ENCODE measurements around the gene LRRC71.
A peak's percentile ranks its signal among the peaks of the same experiment; 100 is the strongest.
"Not testable (repeated sequence)": the region's sequence is repeated elsewhere in the genome, so short reads cannot be mapped to it uniquely, and the experiment has no call there.

Gene LRRC71

GRCh38 chr1:156921053-156921529 lies 659 bp downstream of the LRRC71 start:
- Histone ChIP-seq H3K4me3 (ENCODE audit: low read depth, low read length) (peak overlapping the region; percentile 66), H3K4me1 (ENCODE audit: control insufficient read depth, insufficient read depth, low read length) (peaks cover 16% of the 10 kb centered on the region), H3K9me3 (ENCODE audit: control insufficient read depth, insufficient read depth, low read depth, low read length) (0 out of 2 replicates have a peak, but pooled peaks cover 2% of the 10 kb centered on the region), H3K27me3 (ENCODE audit: control insufficient read depth, insufficient read depth, low read length) (peaks cover 84% of the 10 kb centered on the region), H3K9ac (ENCODE audit: low read length) (no peak overlapping the region), H3K36me3 (ENCODE audit: control insufficient read depth, insufficient read depth, low read length) (no peaks in the 10 kb centered on the region), H3K27ac (ENCODE audit: low read depth, low read length) (no peak overlapping the region)

- Histone ChIP-seq H3K9me3 (ENCODE audit: control insufficient read depth, insufficient read depth, low read depth, low read length) (0 out of 2 replicates have a peak, but pooled peaks cover 2% of the 10 kb centered on the region), H3K4me1 (ENCODE audit: control insufficient read depth, insufficient read depth, low read length) (peaks cover 16% of the 10 kb centered on the region), H3K27me3 (ENCODE audit: control insufficient read depth, insufficient read depth, low read length) (peaks cover 100% of the 10 kb centered on the region), H3K9ac (ENCODE audit: low read length) (no peak overlapping the region), H3K4me3 (ENCODE audit: low read depth, low read length) (peak overlapping the region; percentile 62), H3K36me3 (ENCODE audit: control insufficient read depth, insufficient read depth, low read length) (no peaks in the 10 kb centered on the region), H3K27ac (ENCODE audit: low read depth, low read length) (no peak overlapping the region)
These were observed 2.7 kb downstream of the LRRC71 start for GRCh38 chr1:156922986-156923669.

DNA sequence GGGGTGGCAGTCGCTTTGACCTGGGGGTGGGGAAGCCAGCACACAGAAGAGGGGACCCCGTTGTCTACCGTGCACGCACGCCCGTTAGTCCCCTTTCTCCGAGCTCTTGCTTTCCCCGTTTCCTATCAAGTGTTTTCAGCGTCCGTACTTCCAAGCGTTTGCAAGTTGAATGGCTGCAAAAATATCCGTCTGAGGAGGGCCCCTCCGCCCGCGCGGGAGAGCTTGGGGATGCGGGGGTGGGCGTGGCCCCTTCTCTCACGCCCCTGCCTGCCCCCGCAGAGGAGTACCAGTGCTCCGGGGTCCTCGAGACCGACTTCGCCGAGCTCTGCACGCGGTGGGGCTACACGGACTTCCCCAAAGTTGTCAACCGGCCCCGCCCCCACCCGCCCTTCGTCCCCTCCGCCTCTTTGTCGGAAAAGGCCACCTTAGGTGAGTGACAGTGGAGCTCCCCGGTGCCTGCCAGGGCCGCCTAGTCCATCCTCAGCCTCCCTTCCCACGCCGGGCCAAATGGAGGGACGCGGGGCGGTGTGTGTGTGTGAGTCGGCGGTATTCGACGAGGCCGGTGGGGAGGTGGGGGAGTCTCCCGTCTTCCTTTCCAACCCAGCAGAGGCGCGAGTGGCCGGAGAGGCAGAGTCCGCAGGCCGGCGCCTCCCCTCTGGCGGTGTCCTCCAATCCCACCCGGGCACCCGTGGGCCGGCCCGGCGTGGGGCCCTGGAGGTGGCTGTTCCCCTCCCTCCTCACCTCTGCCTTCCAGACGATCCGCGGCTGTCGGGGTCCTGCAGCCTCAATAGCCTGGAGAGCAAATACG lies 3.4 kb downstream of the LRRC71 start:
- Histone ChIP-seq H3K27me3 (ENCODE audit: control insufficient read depth, insufficient read depth, low read length) (peaks cover 100% of the 10 kb centered on the region), H3K4me1 (ENCODE audit: control insufficient read depth, insufficient read depth, low read length) (peaks cover 16% of the 10 kb centered on the region), H3K27ac (ENCODE audit: low read depth, low read length) (no peak overlapping the region), H3K9me3 (ENCODE audit: control insufficient read depth, insufficient read depth, low read depth, low read length) (no peaks in the 10 kb centered on the region), H3K4me3 (ENCODE audit: low read depth, low read length) (peak overlapping the region; percentile 62), H3K36me3 (ENCODE audit: control insufficient read depth, insufficient read depth, low read length) (no peaks in the 10 kb centered on the region), H3K9ac (ENCODE audit: low read length) (no peak overlapping the region)

DNA sequence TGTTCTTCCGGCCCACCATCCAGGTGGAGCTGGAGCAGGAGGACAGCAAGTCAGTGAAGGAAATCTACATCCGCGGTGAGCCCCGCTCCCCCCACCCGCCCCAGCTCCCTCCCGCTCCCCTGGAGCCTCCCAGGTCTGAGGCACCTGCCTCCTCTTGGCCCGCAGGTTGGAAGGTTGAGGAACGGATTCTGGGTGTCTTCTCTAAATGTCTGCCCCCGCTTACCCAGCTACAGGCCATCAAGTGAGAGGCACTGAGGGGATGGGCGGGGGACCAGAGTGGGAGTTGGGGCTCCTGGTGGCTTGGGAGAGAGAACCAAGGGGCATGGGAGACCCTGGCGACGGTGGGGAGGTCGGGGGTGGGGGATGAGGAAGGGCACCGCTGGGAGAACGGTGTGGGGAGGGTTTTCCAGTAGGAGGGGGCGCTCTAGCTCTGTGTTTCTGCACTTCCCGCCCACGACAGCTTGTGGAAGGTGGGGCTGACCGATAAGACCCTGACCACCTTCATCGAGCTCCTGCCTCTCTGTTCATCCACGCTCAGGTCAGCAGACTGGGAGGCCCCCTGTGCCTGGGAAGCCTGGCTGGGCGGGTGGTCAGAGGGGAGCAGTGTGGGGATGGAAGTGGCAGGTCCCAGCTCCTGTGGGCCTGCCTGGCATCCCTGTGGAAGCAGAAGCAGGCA lies 4.2 kb downstream of the LRRC71 start:
- H3K36me3 ChIP-seq (ENCODE audit: control insufficient read depth, insufficient read depth, low read length), result no peaks in the 10 kb centered on the region
- H3K4me3 ChIP-seq (ENCODE audit: low read depth, low read length), result peak overlapping the region; percentile 62
- no peak overlapping the region for H3K27ac ChIP-seq (ENCODE audit: low read depth, low read length)
- H3K27me3 ChIP-seq (ENCODE audit: control insufficient read depth, insufficient read depth, low read length), result peaks cover 100% of the 10 kb centered on the region
- H3K9ac ChIP-seq (ENCODE audit: low read length), result no peak overlapping the region
- H3K4me1 ChIP-seq (ENCODE audit: control insufficient read depth, insufficient read depth, low read length), result peaks cover 16% of the 10 kb centered on the region
- no peaks in the 10 kb centered on the region for H3K9me3 ChIP-seq (ENCODE audit: control insufficient read depth, insufficient read depth, low read depth, low read length)

DNA sequence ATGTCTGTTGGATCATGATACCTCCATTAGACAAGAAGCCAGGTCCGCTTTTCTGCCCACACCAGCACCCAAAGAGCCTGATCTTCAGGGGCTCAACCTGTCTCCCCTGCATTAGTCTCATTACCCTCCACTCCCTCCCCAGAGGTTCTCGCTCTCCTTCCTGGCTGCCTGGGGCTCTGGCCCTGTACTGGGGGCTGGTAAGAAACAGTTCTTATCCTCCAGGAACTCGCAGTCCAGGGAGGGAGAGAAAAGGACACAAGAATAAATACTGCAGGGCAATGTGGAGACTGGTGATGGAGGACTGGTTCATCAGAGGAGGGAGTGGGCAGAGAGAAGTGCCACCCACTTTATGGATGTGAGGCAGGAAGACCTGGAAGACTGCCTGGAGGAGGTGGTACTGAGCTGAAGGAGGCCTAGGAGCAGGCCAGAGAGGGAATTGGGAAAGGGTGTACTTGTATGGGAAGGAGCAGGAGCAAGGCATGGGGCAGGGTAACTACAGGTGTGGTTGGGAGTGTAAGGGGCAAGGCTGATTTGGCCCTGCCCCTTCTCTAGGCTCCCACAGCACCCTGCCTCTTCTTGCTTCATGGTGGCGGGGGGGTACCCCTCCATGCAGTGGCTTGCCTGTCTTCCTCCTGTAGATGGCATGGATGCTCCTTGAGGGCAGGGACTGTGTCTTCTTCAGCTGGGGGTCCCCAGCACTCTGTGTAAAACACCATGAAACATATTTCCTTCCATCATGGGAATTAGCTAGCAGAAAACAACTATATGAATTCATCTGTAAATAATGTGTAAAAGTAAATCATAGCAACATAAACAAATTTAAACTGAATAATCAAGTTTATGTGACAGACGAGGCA lies 5.0 kb downstream of the LRRC71 start:
- Histone ChIP-seq H3K4me3 (ENCODE audit: low read depth, low read length) (peak overlapping the region; percentile 62; the same call in 1 of the 2 replicates), H3K27ac (ENCODE audit: low read depth, low read length) (no peak overlapping the region), H3K9ac (ENCODE audit: low read length) (no peak overlapping the region), H3K36me3 (ENCODE audit: control insufficient read depth, insufficient read depth, low read length) (no peaks in the 10 kb centered on the region), H3K27me3 (ENCODE audit: control insufficient read depth, insufficient read depth, low read length) (peaks cover 96% of the 10 kb centered on the region), H3K4me1 (ENCODE audit: control insufficient read depth, insufficient read depth, low read length) (peaks cover 16% of the 10 kb centered on the region), H3K9me3 (ENCODE audit: control insufficient read depth, insufficient read depth, low read depth, low read length) (no peaks in the 10 kb centered on the region)

DNA sequence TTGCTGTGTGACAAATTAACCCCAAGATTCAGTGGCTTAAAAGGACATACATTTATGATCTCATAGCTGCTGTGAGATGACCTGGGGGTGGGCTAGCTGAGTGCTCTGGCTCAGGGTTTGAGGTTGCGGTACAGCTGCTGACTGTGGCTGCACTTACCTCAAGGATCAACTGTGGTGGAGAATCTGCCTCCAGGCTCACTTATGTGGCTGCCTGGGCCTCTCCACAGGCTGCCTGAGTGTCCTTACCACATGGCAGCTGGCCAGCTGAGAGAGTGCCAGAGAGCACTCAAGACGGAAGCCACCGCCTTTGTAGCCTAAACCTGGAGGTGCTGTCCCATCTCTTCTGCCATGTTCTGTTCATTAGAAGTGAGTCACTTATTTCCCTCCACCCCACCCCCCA lies 5.7 kb downstream of the LRRC71 start:
- Histone ChIP-seq H3K36me3 (ENCODE audit: control insufficient read depth, insufficient read depth, low read length) (no peaks in the 10 kb centered on the region), H3K27me3 (ENCODE audit: control insufficient read depth, insufficient read depth, low read length) (peaks cover 96% of the 10 kb centered on the region), H3K9ac (ENCODE audit: low read length) (no peak overlapping the region), H3K9me3 (ENCODE audit: control insufficient read depth, insufficient read depth, low read depth, low read length) (no peaks in the 10 kb centered on the region), H3K27ac (ENCODE audit: low read depth, low read length) (no peak overlapping the region), H3K4me1 (ENCODE audit: control insufficient read depth, insufficient read depth, low read length) (peaks cover 16% of the 10 kb centered on the region), H3K4me3 (ENCODE audit: low read depth, low read length) (no peak overlapping the region)

- Histone ChIP-seq H3K4me1 (ENCODE audit: control insufficient read depth, insufficient read depth, low read length) (peaks cover 16% of the 10 kb centered on the region), H3K27me3 (ENCODE audit: control insufficient read depth, insufficient read depth, low read length) (peaks cover 94% of the 10 kb centered on the region), H3K4me3 (ENCODE audit: low read depth, low read length) (peak overlapping the region; percentile 63)
- H3K27ac ChIP-seq (ENCODE audit: low read depth, low read length); H3K36me3 ChIP-seq (ENCODE audit: control insufficient read depth, insufficient read depth, low read length); H3K9ac ChIP-seq (ENCODE audit: low read length); H3K9me3 ChIP-seq (ENCODE audit: control insufficient read depth, insufficient read depth, low read depth, low read length): not testable (repeated sequence)
These were observed 6.3 kb downstream of the LRRC71 start for GRCh38 chr1:156926695-156927094.

- H3K9ac ChIP-seq (ENCODE audit: low read length), result no peak overlapping the region
- peaks cover 18% of the 10 kb centered on the region for H3K4me1 ChIP-seq (ENCODE audit: control insufficient read depth, insufficient read depth, low read length)
- H3K4me3 ChIP-seq (ENCODE audit: low read depth, low read length), result peak overlapping the region; percentile 63
- H3K9me3 ChIP-seq (ENCODE audit: control insufficient read depth, insufficient read depth, low read depth, low read length), result no peaks in the 10 kb centered on the region
- no peak overlapping the region for H3K27ac ChIP-seq (ENCODE audit: low read depth, low read length)
- no peaks in the 10 kb centered on the region for H3K36me3 ChIP-seq (ENCODE audit: control insufficient read depth, insufficient read depth, low read length)
- H3K27me3 ChIP-seq (ENCODE audit: control insufficient read depth, insufficient read depth, low read length), result peaks cover 87% of the 10 kb centered on the region
These were observed 7.0 kb downstream of the LRRC71 start for GRCh38 chr1:156927215-156928042.

DNA sequence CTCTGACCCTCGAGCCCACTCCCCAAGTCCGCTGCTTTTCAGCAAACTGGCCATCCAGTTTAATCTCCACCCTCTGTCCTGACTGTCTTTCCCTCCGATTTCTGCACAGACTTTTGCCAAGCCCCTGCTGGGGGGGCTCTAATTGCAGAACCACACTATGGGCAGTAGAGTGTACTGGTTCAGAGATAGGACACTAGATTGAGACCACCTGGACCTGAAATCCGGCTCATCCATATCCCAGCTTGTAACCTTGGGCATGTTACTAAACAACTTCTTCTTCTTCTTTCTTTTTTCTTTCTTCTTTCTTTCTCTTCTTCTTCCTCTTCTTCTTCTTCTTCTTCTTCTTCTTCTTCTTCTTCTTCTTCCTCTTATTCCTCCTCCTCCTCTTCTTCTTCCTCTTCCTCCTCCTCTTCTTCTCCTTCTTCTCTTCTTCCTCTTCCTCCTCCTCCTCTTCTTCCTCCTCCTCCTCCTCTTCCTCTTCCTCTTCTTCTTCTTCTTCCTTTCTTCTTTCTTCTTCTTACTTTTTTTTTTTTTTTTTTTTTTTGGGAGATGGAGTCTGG lies 7.7 kb downstream of the LRRC71 start:
- Histone ChIP-seq H3K27ac (ENCODE audit: low read depth, low read length) (no peak overlapping the region), H3K36me3 (ENCODE audit: control insufficient read depth, insufficient read depth, low read length) (0 out of 2 replicates have a peak, but pooled peaks cover under 1% of the 10 kb centered on the region), H3K4me1 (ENCODE audit: control insufficient read depth, insufficient read depth, low read length) (peaks cover 15% of the 10 kb centered on the region; the same call in 1 of the 2 replicates), H3K9ac (ENCODE audit: low read length) (no peak overlapping the region), H3K4me3 (ENCODE audit: low read depth, low read length) (peak overlapping the region; percentile 63; the same call in 1 of the 2 replicates), H3K9me3 (ENCODE audit: control insufficient read depth, insufficient read depth, low read depth, low read length) (no peaks in the 10 kb centered on the region), H3K27me3 (ENCODE audit: control insufficient read depth, insufficient read depth, low read length) (peaks cover 80% of the 10 kb centered on the region)

All from HUES6 (cell line).